HL-60/S4 treated with retinoic acid at 250 ng/mL for 4 days and 3 days (cell line): ENCODE results near the gene VTI1A.

Source experiments
- in situ Hi-C: fragments of 300-500 bp; cut with MboI; formaldehyde crosslinking; loops from 2 replicates; pipeline ENCODE4 v1.7.0; 2022; ENCODE audit warnings: low sequenced_read_pairs

VTI1A gene

DNA sequence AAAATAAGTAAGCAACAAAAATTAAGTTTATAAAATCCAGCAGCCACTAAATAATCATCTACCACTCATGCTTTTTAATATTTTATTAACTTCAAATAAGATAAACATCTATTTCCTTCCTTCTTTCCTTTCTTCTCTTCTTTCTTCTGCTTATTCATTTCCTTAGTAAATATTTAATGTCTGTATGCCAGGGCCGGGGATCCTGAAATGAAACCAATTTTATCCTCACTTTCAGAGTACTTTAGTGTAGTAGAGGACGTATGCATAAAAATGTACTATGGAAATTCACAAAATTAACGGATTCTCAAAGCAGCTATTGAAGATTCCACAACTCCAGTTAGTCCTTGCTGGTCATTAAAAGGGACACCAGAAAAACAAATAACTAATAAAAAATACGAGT, 224.7 kb downstream of the VTI1A start:
- in situ Hi-C loops = no loop called here

DNA sequence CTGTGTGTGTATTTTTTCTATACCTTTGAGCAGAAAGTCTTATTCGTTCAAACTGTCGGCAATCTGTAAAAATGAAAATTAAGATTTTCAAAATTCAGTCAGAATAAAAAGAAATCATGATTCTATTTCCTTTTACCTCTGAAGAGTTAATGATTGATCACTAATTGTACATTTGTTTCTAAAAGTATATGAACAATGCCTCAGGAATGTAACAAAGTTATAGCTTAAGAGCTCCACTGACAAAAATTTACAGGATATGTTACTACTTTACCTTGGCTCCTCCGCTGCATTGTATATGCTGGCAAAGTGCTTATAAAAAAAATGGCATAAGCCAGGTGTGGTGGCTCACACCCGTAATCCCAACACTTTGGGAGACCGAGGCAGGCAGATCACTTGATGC, 225.7 kb downstream of the VTI1A start:
- in situ Hi-C loops = no loop called here

- in situ Hi-C loops = no loop called here
Measured at GRCh38 chr10:112675560-112676083, 228.6 kb downstream of the VTI1A start.

DNA sequence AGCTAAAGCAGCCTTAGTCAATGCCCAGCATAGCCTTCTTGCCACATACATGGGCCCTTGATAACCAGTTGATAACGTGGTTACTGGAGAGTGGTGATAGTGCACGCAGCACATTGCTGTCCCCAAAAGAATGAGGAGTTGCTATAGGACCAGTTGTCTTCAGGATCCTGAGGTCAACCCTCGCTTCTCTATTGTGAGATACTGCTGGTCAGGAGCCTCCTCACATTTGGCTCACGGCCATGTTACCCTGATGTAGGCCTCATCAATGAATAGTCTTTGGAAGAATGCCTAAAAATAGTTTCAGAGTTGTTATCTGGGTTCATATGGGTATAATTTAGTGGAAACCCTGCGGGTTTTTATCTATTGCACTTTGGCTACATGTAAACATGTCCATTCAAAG, 230.7 kb downstream of the VTI1A start:
- in situ Hi-C loops = no loop called here

DNA sequence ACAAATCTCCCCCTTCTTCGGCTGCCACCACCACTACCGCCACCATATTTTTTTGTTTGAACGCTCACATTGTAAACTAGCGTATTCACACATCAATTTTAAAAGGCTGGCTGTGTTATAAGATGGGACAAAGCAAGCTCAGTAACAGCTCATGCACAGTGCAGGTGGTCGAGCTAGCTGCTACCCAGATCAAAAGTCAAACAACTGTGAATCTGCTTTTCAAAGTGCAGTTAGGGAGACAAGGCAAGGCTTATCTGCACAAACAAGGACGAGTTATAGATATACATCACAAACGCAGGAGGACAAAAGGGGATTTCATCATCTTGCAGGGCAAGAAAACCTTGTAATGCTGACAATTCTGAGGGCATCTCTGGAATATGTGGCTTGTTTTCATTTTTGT, 231.6 kb downstream of the VTI1A start:
- in situ Hi-C loops = no loop called here

GRCh38 chr10:112678987-112679386, 232.0 kb downstream of the VTI1A start:
- in situ Hi-C loops = no loop called here

DNA sequence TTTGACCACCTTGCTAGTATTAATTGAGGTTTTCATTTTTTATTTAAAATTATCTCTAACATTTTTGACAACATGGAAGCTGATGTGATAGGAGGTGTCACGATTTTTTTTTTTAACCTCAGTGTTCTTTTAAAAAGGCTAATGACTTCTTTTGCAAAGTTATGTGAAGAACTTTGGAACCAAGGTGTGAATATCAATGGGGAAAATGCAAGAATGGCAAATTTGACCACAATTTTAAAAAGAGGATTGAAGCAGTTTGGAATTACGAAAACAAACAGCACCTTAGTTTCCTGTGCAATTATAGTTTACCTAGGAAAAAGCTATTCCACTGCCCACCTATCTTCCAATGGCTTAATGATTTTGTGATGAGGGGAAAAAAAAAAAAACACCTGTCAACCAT, 232.4 kb downstream of the VTI1A start:
- in situ Hi-C loops = no loop called here

- in situ Hi-C loops = no loop called here
Measured at GRCh38 chr10:112680586-112680985, 233.6 kb downstream of the VTI1A start.

DNA sequence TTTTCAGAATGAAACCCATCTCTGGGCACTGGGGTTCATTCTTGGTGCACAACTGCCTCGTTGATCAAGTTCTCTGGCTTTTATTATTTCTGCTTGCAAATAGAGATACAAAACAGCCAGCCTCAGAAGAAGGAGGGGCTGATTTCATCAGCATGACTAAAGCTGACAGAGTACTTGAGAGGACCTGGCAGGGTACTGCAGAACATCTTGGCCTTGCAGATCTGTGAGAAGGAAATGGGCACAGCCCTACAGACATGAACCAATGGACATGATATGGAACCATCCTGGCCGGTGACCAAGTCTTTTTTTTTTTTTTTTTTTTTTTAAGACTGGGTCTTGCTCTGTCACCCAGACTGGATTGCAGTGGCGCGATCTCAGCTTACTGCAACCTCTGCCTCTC, 240.6 kb downstream of the VTI1A start:
- in situ Hi-C loops = no loop called here

DNA sequence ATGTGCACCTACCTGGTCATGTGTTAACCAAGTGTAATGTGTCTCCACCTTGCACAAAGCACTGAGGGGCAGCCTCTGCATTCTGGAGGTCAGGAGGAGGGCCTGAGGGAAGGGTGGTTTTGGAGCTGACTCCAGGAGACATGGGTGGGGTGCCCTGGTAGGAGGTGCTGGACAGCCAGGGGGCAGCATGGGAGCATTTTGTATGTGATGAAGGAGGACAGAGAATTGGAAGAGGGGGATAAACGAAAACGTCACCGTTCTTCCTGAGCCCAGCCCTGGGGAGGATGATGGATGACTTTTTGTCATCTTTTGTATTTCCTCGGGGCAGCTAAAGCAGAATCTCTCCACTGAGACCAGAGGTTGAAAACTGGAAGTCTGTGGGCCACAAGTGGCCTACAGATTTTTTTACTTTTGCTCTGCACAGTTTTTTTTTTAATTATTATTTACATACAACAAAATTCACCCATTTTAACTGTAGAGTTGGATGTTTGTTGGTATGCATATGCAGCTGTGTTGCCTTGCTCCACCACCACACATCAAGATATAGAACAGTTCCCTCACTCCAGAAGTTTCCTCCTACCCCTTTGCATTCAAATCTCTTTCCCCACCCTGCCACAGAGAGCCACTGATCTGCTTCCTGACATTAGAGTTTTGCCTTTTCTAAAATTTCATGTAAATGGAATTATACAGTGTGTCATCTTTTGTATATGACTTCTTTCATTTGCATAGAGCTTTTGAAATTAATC, 242.5 kb downstream of the VTI1A start:
- in situ Hi-C loops = no loop called here

GRCh38 chr10:112695539-112695938, 248.5 kb downstream of the VTI1A start:
- in situ Hi-C loops = no loop called here

- in situ Hi-C loops = no loop called here
Measured at GRCh38 chr10:112696592-112696991, 249.6 kb downstream of the VTI1A start.

- in situ Hi-C loops = no loop called here
Measured at GRCh38 chr10:112698133-112698817, 251.3 kb downstream of the VTI1A start.

- in situ Hi-C loops = no loop called here
Measured at GRCh38 chr10:112698818-112699164, 251.8 kb downstream of the VTI1A start.

- in situ Hi-C loops = no loop called here
Measured at GRCh38 chr10:112700215-112700671, 253.2 kb downstream of the VTI1A start.

DNA sequence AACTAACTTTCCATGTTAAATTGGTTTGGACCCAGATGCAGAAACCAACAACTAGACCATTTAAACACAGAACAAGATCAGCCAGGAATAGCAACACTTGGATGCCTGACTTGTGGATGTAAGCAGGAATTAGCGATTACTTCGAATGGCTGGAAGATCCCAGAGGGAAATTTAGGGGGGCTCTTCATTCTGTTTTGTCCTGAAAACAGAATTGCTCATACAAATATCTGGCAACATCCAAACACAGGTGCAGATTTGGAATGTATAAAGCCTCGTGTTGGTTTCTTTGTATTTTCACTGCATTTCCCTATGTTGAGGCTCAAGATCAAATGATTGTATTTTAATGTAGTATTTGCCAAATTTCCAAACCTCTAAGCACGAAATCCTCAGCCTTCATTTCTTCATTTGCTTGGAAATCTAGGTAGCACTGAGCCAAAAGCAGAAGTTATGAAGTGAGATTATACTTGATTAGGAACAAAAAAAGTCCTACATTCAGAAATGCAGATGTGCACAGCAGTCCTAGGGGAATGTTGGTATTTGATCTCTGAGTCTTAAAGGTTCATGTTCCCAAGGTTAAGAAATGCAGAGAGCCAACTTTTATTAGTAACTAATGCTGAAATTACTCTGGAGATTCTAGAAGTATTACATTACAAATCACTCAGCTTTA, 254.3 kb downstream of the VTI1A start:
- in situ Hi-C loops = no loop called here

DNA sequence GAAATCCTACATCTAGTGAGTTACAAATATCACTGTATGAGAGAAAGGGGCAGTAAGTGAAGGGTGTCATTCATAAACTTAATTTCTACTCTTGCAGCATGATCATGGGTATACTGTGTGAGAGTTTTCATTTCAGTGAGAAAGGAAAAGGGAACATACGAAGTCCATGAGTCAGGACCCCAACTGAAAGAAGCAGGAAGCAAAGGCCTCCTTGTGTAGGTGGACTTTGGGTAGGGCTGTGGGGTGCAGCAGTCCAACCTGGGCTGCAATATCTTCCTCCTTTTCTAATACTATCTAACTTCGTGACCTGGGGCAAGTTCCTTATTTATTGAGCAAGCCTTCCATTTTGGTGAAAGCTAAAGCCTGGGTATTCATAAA, 254.9 kb downstream of the VTI1A start:
- in situ Hi-C loops = no loop called here

DNA sequence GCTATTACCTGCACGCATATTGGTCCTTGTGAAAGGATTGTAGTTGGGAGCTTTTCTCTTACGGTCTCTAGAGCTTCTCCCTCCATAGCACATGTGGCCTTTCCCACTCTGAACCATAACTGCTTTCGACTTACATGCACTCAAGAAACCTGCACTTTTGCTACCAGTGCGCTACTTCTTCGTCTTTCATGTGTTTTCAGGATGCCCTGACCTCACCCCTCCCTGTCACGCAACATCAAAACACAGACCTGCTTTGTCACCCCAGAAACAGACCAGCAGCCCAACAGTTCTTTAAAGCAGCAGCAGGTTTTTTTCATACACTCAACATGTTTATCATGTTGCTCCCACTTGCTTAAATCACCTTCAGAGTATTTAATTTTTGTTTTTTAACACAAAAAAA, 259.6 kb downstream of the VTI1A start:
- in situ Hi-C loops = no loop called here

GRCh38 chr10:112708461-112708860, 261.4 kb downstream of the VTI1A start:
- in situ Hi-C loops = no loop called here

DNA sequence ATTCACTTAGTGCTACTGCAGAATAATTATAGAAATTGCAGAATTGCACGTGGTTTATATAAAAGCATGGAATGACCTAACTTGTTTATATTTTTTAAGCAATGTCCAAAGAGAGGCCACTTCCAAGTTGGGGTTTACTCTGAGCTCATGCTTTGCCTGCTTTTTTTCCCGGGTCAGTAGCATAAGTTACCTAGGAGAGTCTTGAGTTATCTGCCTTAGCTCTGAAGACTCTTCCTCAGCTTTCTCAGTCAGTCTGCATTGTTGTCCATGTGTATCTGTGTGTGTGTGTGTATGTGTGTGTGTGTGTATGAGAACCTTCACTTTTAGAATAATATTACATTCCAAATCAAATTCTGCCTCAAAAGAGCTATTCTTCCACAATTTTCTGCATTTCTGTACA, 263.5 kb downstream of the VTI1A start:
- in situ Hi-C loops = no loop called here

- in situ Hi-C loops = no loop called here
Measured at GRCh38 chr10:112711366-112711765, 264.4 kb downstream of the VTI1A start.

- in situ Hi-C loops = no loop called here
Measured at GRCh38 chr10:112712536-112712935, 265.5 kb downstream of the VTI1A start.
